Cardiac septum (tissue), 1 donor: ENCODE measurements around the gene AQP9. TPM values are rescaled to one million over a fixed set of nuclear protein-coding genes. Genes with fewer than 3 reads are reported as not detected.
"Not testable (repeated sequence)": the region's sequence is repeated elsewhere in the genome, so short reads cannot be mapped to it uniquely, and the experiment has no call there.

ENCODE experiments used
- DNase-seq: peaks from one replicate; pipeline ENCODE4 v3.0.0-alpha.2; 2020; ENCODE audit warnings: low spot score
- intact Hi-C: fragments of 100-400 bp; cut with DNase I; formaldehyde crosslinking; loops from one replicate; pipeline ENCODE4 v1.14.0; 2022
- long read RNA-seq: library from polyadenylated mRNA; unstranded; transcript quantifications from one replicate; pipeline ENCODE4 v2.0.0, GENCODE V29; 2021
- total RNA-seq: library from RNA; stranded (reverse); fragmentation: NEBNext Ultra II Directional; extraction: Animal tissue kit (Norgen Biotek cat#: 25700); gene quantifications from one replicate; pipeline ENCODE4 v1.2.1, GENCODE V29; 2021
- donor health status: DM: no; HTN: no; CAD: no.

Gene AQP9
- total RNA-seq, result 2.9 TPM
- long read RNA-seq, partial matches to known transcripts, result 0 of 5 reads
- long read RNA-seq, other reads (novel, unspliced or antisense), result 3 of 5 reads

- DNase-seq, result no peak
- intact Hi-C loops, result no loop called here
These were observed at the start of gene AQP9 for GRCh38 chr15:58138106-58138505. Gene AQP9 (plus strand): TSS chr15:58138381. CDS start chr15:58138566, 185 bp downstream.

GRCh38 chr15:58095415-58095814 is 42.8 kb upstream of the AQP9 start:
- no peak for DNase-seq
- intact Hi-C loops, result no loop called here

GRCh38 chr15:58096529-58097084 is 41.6 kb upstream of the AQP9 start:
- intact Hi-C loops, result no loop called here
- no peak for DNase-seq

- no peak for DNase-seq
- intact Hi-C loops, result no loop called here
These were observed 34.7 kb upstream of the AQP9 start for GRCh38 chr15:58103482-58103881.

GRCh38 chr15:58108117-58108516 is 30.1 kb upstream of the AQP9 start:
- DNase-seq, result no peak
- intact Hi-C loops, result no loop called here

- DNase-seq, result no peak
- intact Hi-C loops, result no loop called here
These were observed 28.8 kb upstream of the AQP9 start for GRCh38 chr15:58109419-58109818.

GRCh38 chr15:58110999-58111717 is 27.0 kb upstream of the AQP9 start:
- intact Hi-C loops, result loop anchor here (10.0 kb wide), 1 partner anchor 74 kb away; no protein-coding TSS in a partner anchor

GRCh38 chr15:58111718-58112104 is 26.5 kb upstream of the AQP9 start:
- DNase-seq, result no peak
- intact Hi-C loops, result loop anchor here (10.0 kb wide), 1 partner anchor 73 kb away; no protein-coding TSS in a partner anchor

More at GRCh38 chr15:58110999-58111717, 27.0 kb upstream of the AQP9 start:
- no peak for DNase-seq

GRCh38 chr15:58113358-58113757 is 24.8 kb upstream of the AQP9 start:
- intact Hi-C loops, result loop anchor here (10.0 kb wide), 1 partner anchor 71 kb away; no protein-coding TSS in a partner anchor
- not testable (repeated sequence) for DNase-seq

- DNase-seq, result no peak
- intact Hi-C loops, result loop anchor here (10.0 kb wide), 1 partner anchor 70 kb away; no protein-coding TSS in a partner anchor
These were observed 23.8 kb upstream of the AQP9 start for GRCh38 chr15:58114388-58114787.

GRCh38 chr15:58114812-58115211 is 23.4 kb upstream of the AQP9 start:
- intact Hi-C loops, result loop anchor here (10.0 kb wide), 1 partner anchor 70 kb away; no protein-coding TSS in a partner anchor
- DNase-seq, result no peak

GRCh38 chr15:58115692-58116091 is 22.5 kb upstream of the AQP9 start:
- DNase-seq, result no peak
- intact Hi-C loops, result loop anchor here (10.0 kb wide), 1 partner anchor 69 kb away; no protein-coding TSS in a partner anchor

GRCh38 chr15:58117619-58118018 is 20.6 kb upstream of the AQP9 start:
- DNase-seq, result no peak
- intact Hi-C loops, result loop anchor here (10.0 kb wide), 1 partner anchor 67 kb away; no protein-coding TSS in a partner anchor

- intact Hi-C loops, result loop anchor here (10.0 kb wide), 1 partner anchor 67 kb away; no protein-coding TSS in a partner anchor
- DNase-seq, result no peak
These were observed 19.9 kb upstream of the AQP9 start for GRCh38 chr15:58118272-58118671.

GRCh38 chr15:58119016-58119415 is 19.2 kb upstream of the AQP9 start:
- intact Hi-C loops, result loop anchor here (10.0 kb wide), 1 partner anchor 66 kb away; no protein-coding TSS in a partner anchor
- no peak for DNase-seq

- intact Hi-C loops, result no loop called here
- no peak for DNase-seq
These were observed 13.6 kb upstream of the AQP9 start for GRCh38 chr15:58124585-58124984.

- intact Hi-C loops, result no loop called here
- no peak for DNase-seq
These were observed 12.8 kb upstream of the AQP9 start for GRCh38 chr15:58125333-58125732.

- DNase-seq, result no peak
- intact Hi-C loops, result no loop called here
These were observed 3.3 kb upstream of the AQP9 start for GRCh38 chr15:58134886-58135285.

GRCh38 chr15:58135511-58136174 is 2.5 kb upstream of the AQP9 start:
- DNase-seq, result no peak
- intact Hi-C loops, result no loop called here

- DNase-seq, result no peak
- intact Hi-C loops, result no loop called here
These were observed 1.4 kb upstream of the AQP9 start for GRCh38 chr15:58136731-58137130.
